Measurements from ENCODE around the gene DCXR.

Gene DCXR

DNA sequence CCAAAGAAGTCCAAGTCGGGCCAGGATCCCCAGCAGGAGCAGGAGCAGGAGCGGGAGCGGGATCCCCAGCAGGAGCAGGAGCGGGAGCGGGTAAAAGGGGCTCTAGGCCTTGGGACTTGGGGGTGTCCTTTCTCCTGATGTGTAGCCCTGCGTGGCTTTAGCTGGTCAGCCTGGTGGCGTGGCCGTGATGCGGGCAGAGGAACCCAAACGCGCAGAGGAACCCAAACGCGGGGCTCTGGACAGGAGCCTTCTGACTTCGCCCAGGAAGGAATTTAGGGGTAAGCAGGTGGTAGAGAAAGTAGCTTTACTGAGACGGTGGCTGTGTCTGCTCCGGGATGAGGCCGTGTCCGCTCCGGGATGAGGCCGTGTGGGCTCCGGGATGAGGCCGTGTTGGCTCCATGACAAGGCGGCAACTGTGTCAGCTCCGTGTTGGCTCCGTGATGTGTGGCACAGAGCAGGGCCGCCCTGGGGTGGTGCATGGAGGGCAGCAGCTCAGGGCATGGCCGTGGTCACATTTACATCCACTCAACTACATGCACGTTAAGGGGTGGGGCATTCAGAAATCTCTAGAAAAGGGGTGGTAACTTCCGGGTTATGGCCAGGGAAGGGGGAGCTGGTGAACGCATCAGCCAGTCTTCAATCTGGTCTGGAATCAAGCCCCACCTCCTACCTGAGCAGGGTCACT is 40.6 kb downstream of the DCXR start:
- no peak for DNase-seq (ENCODE audit: low read depth)

GRCh38 chr17:81996232-81996756 is 41.2 kb downstream of the DCXR start:
- DNase-seq (ENCODE audit: low read depth): no peak

GRCh38 chr17:81995463-81996231 is 41.9 kb downstream of the DCXR start:
- DNase-seq (ENCODE audit: low read depth): no peak

DNA sequence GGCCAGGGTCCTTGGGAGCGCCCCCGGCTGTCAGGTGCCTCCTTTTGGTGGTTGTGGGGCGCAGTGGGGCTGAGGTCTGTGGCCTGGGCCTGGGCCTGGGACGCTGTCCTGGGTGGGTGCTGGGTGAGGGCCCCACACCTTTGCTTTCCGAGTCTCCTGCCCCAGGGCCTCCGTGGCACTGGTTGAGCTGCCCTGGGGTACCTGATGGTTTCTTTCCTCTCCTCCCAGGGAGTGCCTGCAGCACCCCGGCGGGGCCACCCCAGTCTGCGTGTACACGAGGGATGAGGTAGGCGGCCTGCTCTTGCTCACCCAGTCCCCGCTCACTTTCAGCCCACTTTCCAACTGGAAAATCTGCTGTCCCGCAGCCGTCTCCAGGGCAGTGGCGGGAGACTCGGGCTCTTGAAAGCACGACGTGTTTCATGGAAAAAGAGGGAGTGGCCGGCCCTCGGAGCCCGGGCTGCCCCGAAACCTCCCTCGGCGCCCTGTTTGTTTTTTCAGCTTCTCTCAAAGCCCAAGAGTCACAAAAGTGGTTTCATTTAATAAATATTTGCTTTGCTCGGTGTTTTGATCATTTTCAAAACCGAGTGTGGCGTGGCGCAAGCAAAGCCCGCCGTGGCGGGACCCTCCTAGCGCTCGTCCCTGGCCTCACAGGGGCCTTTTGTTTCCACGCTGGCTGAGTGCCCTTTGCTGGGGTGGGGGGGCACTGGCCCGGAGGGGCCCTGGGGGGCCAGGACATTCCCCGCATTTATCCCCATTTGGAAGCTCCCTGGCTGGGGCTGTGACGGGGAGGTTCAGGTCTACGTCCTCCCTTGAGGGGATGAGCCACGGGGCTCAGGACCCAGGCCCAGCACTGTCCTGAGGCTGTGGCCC is 42.7 kb downstream of the DCXR start:
- no peak for DNase-seq (ENCODE audit: low read depth)

GRCh38 chr17:81993729-81994592 is 43.5 kb downstream of the DCXR start:
- no peak for DNase-seq (ENCODE audit: low read depth)

GRCh38 chr17:81992306-81993102 is 45.0 kb downstream of the DCXR start:
- DNase-seq (ENCODE audit: low read depth): no peak

GRCh38 chr17:81991684-81992305 is 45.7 kb downstream of the DCXR start:
- no peak for DNase-seq (ENCODE audit: low read depth)

DNA sequence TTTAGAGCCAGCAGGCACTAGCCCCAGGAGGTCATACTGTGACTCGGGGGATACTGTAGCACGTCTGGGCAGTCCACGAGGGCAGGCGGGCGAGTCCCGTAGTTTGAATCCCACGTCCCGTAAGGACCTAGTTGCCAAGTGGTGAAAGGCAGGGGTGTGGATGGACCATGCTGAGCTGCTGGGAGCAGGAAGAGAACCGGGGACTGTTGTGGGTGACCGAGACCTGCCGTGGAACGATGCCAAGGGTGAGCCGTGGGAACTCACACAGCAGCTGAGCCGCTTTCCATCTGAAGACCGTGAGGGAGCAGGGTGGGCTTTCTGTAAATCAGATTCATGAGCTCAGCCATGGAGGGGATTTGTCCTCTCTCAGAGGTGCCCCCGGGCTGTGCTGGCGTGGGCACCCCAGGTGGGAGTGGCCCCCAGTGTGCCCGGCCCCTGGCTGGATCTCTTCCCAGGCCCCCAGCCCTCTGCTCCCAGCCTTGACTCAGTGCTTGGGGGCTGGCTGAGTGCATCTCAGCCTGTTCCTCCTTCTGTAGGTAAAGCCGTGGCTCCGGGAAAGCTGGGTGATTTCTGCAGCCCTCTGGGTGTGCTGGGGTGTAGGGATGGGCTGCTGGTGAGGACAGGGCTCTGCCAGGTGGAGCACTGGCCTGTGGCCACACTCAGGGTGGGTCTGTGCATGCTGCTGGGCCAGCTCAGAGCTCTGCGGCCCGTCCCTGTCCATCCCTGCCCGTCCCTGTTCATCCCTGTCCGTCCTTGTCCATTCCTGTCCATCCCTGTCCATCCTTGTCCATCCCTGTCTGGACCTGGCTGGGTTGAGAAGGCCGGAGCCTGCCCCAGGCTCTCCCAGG is 46.4 kb downstream of the DCXR start:
- no peak for DNase-seq (ENCODE audit: low read depth)

DNA sequence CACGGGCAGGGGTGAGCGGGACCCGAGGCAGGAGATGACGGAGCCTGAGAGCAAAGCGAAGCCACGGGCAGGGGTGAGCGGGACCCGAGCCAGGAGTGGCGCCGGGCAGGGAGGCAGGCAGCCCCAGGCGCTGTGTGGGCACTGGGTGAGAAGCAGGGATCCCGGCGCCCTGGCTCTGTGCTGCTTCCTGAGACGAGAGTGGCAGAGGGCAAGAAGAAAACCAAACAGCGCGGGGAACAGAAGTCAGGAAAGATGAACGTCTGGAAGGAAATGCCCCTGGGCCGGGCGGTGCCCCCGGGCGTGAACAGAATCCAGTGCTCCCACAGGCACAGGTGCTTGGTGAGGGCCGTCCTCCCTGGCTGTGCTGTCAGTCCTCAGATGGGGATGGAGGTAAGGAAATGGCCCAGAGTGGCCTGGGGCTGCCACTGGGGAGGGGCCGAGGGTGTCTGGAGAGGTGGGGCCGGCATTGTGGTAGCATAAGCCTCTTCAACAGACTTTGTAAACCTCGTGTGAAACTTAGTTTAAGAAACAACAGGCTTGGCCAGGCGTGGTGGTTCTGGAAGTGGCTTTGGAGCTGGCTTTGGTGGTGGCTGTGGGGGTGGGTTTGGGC is 50.2 kb downstream of the DCXR start:
- DNase-seq (ENCODE audit: low read depth): no peak

GRCh38 chr17:81986606-81987005 is 50.9 kb downstream of the DCXR start:
- DNase-seq (ENCODE audit: low read depth): no peak
